Measurements from ENCODE around the gene PDGFRA. TPM values are rescaled to one million over a fixed set of nuclear protein-coding genes. Genes with fewer than 3 reads are reported as not detected.

Gene PDGFRA
- total RNA-seq (51.3 and 60.9 TPM in 2 replicates), polyA plus RNA-seq (32.1 and 39.4 TPM in 2 replicates)

- peak within 1 kb of the TSS; percentile 86 for H3K27ac ChIP-seq
- H3K27me3 ChIP-seq = no peaks in the 10 kb centered on the region
- TF ChIP-seq CTCF (IDR thresholded peaks at IDR 0.05; ENCODE audit: low read depth, low read length) = no peak
- H3K4me1 ChIP-seq (ENCODE audit: low read depth) = peaks cover 20% of the 10 kb centered on the region
- no peaks in the 10 kb centered on the region for H3K36me3 ChIP-seq
- peak within 1 kb of the TSS; percentile 64 for H3K4me3 ChIP-seq
- peak; percentile 81 to 99 for DNase-seq (ENCODE audit: low read depth in 1 of 2, low spot score in 1 of 2)
- no peaks in the 10 kb centered on the region for H3K9me3 ChIP-seq (ENCODE audit: low read depth)
Observed at GRCh38 chr4:54228961-54229501, at the start of gene PDGFRA. Gene PDGFRA (plus strand): TSS chr4:54229293. CDS start chr4:54258769, 29,476 bp downstream.

GRCh38 chr4:54184581-54184980, 44.5 kb upstream of the PDGFRA start:
- H3K4me3 ChIP-seq = no peak overlapping the region
- no peaks in the 10 kb centered on the region for H3K27me3 ChIP-seq
- TF ChIP-seq CTCF (IDR thresholded peaks at IDR 0.05; ENCODE audit: low read depth, low read length) = no peak
- no peak overlapping the region for H3K27ac ChIP-seq
- no peaks in the 10 kb centered on the region for H3K9me3 ChIP-seq (ENCODE audit: low read depth)
- no peaks in the 10 kb centered on the region for H3K36me3 ChIP-seq
- no peak for DNase-seq (ENCODE audit: low read depth in 1 of 2, low spot score in 1 of 2)
- no peaks in the 10 kb centered on the region for H3K4me1 ChIP-seq (ENCODE audit: low read depth)

GRCh38 chr4:54185044-54185780, 43.9 kb upstream of the PDGFRA start:
- Histone ChIP-seq H3K4me3 (no peak overlapping the region), H3K27me3 (no peaks in the 10 kb centered on the region), H3K9me3 (ENCODE audit: low read depth) (no peaks in the 10 kb centered on the region), H3K36me3 (no peaks in the 10 kb centered on the region), H3K27ac (no peak overlapping the region), H3K4me1 (ENCODE audit: low read depth) (no peaks in the 10 kb centered on the region)
- no peak for TF ChIP-seq CTCF (IDR thresholded peaks at IDR 0.05; ENCODE audit: low read depth, low read length)
- DNase-seq (ENCODE audit: low read depth in 1 of 2, low spot score in 1 of 2) = peak in 1 of 2 donors; percentile 23

- H3K27ac ChIP-seq = no peak overlapping the region
- no peak for DNase-seq (ENCODE audit: low read depth in 1 of 2, low spot score in 1 of 2)
- H3K36me3 ChIP-seq = no peaks in the 10 kb centered on the region
- no peak for TF ChIP-seq CTCF (IDR thresholded peaks at IDR 0.05; ENCODE audit: low read depth, low read length)
- no peak overlapping the region for H3K4me3 ChIP-seq
- H3K9me3 ChIP-seq (ENCODE audit: low read depth) = no peaks in the 10 kb centered on the region
- H3K27me3 ChIP-seq = no peaks in the 10 kb centered on the region
- H3K4me1 ChIP-seq (ENCODE audit: low read depth) = no peaks in the 10 kb centered on the region
Observed at GRCh38 chr4:54185866-54186265, 43.2 kb upstream of the PDGFRA start.

- no peak for DNase-seq (ENCODE audit: low read depth in 1 of 2, low spot score in 1 of 2)
- Histone ChIP-seq H3K4me1 (ENCODE audit: low read depth) (no peaks in the 10 kb centered on the region), H3K27me3 (no peaks in the 10 kb centered on the region), H3K27ac (no peak overlapping the region), H3K36me3 (no peaks in the 10 kb centered on the region), H3K9me3 (ENCODE audit: low read depth) (no peaks in the 10 kb centered on the region), H3K4me3 (no peak overlapping the region)
- TF ChIP-seq CTCF (IDR thresholded peaks at IDR 0.05; ENCODE audit: low read depth, low read length) = no peak
Observed at GRCh38 chr4:54186371-54186770, 42.7 kb upstream of the PDGFRA start.
